Astrocyte of the cerebellum (primary cell): Measurements from ENCODE around the gene PDS5B.
A peak's percentile ranks its signal among the peaks of the same experiment; 100 is the strongest.

Experiments used
- DNase-seq: peaks from one replicate; pipeline ENCODE4 v3.0.0-alpha.2; 2011; ENCODE audit warnings: low read depth
- H3K4me3 ChIP-seq: 2 replicates; pipeline ENCODE4 v1.5.1; 2011; ENCODE audit warnings: mild to moderate bottlenecking, low read depth, low read length, moderate library complexity
- in situ Hi-C: cut with HindIII; loops from 2 replicates; pipeline ENCODE4 v1.10.0; 2017; ENCODE audit warnings: low sequenced_read_pairs
- TF ChIP-seq, protein P1 (sequence below): IDR thresholded peaks from 2 replicates; pipeline ENCODE4 v1.5.1; 2012; ENCODE audit warnings: low read length, low read depth, moderate library complexity, mild to moderate bottlenecking; ENCODE audit errors: missing control alignments

PDS5B gene

DNA sequence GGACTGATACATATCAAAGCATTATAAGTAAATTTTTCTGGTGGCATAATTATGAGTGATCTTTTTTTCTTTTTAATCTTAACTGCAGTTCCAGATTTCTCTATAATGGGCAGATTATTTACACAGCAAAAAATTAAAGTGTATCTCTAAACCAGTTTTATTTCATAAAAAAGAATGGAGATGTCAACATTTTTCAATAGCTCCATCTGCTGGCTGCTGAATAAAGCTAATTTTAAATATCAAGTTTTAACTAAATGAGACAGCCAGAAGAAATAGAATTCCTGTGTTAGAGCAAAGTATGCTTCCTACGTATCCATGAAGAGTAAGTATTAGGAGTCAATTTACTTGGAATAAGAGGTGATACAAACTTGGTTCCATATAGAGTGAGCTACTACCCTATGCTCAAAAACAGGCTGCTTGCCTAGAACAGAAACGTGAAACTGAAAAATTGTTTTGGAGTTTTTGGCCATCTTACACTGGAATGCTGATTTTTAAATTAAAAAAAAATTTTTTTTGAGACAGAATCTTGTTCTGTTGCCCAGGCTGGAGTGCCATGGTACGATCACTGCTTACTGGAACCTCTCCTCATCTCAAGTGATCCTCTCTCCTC, 5.0 kb upstream of the PDS5B start:
- TF ChIP-seq, protein P1, sequence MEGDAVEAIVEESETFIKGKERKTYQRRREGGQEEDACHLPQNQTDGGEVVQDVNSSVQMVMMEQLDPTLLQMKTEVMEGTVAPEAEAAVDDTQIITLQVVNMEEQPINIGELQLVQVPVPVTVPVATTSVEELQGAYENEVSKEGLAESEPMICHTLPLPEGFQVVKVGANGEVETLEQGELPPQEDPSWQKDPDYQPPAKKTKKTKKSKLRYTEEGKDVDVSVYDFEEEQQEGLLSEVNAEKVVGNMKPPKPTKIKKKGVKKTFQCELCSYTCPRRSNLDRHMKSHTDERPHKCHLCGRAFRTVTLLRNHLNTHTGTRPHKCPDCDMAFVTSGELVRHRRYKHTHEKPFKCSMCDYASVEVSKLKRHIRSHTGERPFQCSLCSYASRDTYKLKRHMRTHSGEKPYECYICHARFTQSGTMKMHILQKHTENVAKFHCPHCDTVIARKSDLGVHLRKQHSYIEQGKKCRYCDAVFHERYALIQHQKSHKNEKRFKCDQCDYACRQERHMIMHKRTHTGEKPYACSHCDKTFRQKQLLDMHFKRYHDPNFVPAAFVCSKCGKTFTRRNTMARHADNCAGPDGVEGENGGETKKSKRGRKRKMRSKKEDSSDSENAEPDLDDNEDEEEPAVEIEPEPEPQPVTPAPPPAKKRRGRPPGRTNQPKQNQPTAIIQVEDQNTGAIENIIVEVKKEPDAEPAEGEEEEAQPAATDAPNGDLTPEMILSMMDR = peak; percentile 25
- in situ Hi-C loops = no loop called here
- H3K4me3 ChIP-seq = no peak overlapping the region
- no peak for DNase-seq

DNA sequence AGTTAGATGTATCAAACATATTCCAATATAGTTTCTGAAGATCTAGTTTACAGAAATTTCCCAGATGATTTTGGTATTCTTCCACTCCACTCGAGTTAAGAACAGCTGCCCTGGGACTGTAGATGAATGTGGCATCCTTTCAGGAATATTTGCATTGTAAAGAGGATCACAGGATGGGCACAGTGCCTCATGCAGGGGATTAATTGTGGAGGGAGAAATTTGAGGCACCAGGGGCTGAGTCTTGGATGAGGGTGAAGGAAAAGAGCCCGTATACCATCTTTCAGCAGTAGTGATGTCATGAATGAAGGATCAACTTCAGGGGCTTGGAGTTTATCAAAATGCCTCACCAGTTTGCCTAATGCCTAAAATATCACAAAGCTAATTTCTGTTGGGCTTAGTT, 4.0 kb upstream of the PDS5B start:
- H3K4me3 ChIP-seq = no peak overlapping the region
- in situ Hi-C loops = no loop called here
- TF ChIP-seq, protein P1 = no peak
- DNase-seq = no peak

DNA sequence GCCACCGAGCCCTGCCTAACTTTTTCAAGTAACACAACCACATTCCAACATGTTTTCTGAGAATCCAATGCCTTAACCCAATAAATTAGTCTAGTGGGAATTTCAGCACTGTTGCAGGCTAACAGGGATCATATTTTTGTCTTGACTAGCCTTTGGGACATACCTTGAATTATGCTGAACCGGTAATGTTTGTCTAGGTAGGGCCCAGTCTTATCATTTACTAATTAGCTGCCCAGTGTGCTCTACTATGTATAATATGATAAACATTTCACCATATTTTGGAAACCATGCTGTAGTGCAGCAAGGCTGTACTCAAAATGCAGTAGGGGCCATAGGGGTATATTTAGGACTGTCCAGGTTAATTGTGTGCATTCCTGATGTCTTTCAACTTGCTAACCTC, 3.3 kb upstream of the PDS5B start:
- TF ChIP-seq, protein P1 = no peak
- no peak for DNase-seq
- in situ Hi-C loops = no loop called here
- no peak overlapping the region for H3K4me3 ChIP-seq

DNA sequence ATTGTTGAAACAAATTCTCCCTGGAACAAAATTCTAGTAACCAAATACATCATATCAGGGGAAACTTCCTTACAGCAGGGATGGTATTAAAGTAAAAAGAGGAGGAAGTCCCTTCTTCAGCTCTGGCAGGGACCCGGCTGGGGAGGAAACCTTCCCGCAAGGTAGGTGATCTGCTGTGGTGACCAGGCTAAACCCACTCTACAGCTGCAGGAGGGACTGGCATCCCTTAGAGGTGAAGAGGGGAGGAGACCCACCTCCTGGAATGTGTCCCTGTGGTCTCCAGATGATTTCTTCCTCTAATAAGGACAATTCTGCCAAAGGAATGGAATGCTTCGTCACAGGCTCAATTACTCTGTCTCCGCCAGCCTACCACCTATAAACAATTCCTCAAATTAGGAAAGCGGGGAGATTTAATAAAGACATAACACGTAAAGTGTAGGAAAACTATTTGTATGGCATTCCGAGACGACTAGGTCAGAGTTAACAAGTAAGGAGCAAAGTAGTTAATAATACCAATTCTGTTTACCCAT, 637 bp upstream of the PDS5B start:
- in situ Hi-C loops = no loop called here
- DNase-seq = no peak
- TF ChIP-seq, protein P1 = no peak
- peak overlapping the region; percentile 76 for H3K4me3 ChIP-seq

DNA sequence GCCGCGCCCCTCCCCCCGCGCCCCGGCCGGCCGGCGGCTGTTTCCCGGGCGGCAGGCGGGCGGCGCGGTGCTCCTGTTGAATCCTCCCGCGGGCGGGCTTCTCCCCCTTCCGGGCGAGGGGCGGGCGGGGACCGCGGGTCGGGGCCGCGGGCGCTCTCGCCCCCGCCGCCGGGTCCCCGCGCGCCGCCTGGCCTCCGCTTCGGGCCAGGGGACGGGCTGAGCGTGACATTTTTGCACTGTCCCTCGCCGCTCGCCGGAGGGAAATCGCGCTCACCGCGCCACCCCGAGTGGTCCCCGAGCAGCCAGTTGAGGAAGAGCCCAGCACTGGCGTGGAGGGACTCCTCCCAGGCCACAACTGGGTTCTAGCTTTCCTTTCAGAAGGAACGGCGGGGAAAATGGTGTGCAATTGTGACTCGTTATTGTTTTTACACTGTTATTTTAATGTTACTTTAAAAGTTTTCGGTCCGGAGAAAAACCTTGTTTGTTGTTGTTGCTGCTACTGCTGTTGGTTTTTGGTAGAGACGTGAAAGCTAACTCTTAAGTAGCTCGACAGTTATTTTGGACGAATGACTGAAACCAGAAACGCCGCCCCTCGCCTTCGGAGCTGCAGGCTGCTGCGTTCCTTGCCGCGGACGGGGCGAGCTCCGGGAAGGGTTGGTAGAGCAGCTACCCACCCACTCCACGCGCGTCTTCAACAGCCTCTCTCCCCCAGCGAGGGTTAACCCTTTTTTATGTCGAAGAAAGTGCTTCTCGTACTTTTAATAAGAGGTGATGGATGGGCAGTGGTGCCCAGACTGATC, 959 bp downstream of the PDS5B start:
- DNase-seq = peak; percentile 27
- H3K4me3 ChIP-seq = peak overlapping the region; percentile 76
- TF ChIP-seq, protein P1 = no peak
- in situ Hi-C loops = no loop called here

DNA sequence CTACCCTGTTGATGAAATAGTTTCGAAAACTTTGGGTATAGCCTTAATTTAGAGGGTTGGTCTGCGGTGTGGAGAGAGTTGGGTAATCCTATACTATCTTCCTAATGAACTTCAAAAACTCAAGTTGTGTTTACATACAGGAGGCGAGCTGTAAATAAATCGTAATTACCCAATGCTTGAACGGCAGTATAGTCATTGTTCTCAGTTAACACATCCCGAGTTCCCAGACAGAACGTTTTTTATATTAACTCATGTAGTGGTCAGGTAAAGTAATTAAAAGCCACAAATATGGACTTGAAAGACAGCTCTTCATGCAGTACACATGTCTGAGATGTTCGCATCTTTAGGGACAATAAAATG, 1.5 kb downstream of the PDS5B start:
- peak overlapping the region; percentile 76 for H3K4me3 ChIP-seq
- TF ChIP-seq, protein P1 = no peak
- in situ Hi-C loops = no loop called here
- no peak for DNase-seq
